ENCODE measurements around the gene ATE1.
A peak's percentile ranks its signal among the peaks of the same experiment; 100 is the strongest.
"Not testable (repeated sequence)": the region's sequence is repeated elsewhere in the genome, so short reads cannot be mapped to it uniquely, and the experiment has no call there.

Gene ATE1

DNA sequence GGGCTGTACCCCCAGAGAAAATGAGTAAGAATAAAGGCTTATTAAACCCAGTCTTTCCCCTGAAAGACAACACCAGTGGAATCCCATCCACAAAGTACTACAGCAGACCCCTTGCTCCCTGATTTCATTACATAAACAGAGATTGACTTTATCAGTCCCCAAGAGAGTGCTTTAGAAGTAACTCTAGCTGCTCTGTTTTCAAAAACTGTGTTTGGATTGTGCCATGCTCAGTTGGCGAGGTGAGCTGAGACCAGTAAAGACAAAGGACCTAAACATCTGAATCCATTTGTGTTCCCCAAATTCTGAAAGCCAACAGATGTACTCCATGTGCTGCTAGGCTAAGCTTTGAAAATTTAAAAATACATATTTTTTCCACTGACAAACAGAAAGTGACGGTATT, 127.0 kb downstream of the ATE1 start:
- no peak for DNase-seq (ENCODE audit: extremely low spot score, insufficient read length, low read depth)

DNA sequence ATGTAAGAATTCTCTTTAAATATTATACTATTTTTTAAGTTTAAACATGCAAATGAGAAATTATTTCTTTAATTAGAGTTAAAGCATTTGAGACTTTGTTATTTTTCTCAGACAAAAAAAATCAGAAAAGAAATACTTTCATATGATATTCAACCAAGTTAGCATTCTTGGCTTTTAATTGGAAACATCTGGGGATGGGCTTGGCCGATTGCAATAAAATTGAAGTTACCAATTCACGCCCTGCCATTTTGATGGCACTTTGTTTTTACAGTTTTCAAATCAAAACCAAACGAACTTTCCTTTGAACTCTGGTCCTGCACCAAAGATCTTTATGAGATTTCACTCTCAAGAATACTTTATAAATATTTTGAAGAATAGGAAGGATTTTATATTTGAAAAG, 127.7 kb downstream of the ATE1 start:
- no peak for DNase-seq (ENCODE audit: extremely low spot score, insufficient read length, low read depth)
- no peak for FAIRE-seq

More for the DNA sequence above, 127.0 kb downstream of the ATE1 start:
- FAIRE-seq, result no peak

DNA sequence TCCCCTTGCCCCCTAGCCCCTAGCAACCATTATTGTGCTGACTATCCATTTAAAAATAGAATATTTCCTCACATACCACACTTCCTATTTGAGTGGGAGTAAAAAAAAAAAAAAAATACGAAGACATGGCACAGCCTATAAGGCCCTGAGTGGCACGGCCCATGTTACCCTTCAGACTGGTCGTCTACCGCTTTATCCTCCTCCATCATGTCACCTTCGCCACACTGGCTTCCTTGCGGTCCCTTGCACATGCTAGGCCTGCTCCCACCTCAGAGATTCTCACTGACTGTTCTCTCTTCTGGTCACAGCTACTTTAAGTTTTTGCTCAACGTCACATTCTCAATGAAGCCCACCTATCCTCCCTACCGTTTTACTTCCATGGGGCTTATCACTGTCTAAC, 130.3 kb downstream of the ATE1 start:
- DNase-seq (ENCODE audit: extremely low spot score, insufficient read length, low read depth) (no peak), FAIRE-seq (no peak)

DNA sequence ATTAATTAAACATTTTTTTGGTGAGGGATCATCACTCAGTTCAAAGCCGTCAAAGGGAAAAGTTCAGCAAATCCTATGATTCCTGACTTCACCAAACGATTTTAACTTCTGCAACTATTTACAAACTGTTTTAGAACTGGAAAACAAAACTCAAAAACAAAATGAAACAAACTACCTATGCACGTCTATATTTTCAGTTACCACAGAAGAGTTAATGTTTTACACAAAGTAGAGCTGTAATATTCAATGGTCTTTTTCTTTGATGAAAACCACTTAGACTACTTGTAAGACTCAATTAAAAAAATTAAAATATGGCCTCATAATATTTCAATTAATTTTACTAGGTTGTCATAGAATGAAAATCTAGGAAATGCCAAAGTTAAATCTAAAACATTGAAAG, 131.5 kb downstream of the ATE1 start:
- FAIRE-seq, result peak; percentile 81
- DNase-seq (ENCODE audit: extremely low spot score, insufficient read length, low read depth), result peak; percentile 3

DNA sequence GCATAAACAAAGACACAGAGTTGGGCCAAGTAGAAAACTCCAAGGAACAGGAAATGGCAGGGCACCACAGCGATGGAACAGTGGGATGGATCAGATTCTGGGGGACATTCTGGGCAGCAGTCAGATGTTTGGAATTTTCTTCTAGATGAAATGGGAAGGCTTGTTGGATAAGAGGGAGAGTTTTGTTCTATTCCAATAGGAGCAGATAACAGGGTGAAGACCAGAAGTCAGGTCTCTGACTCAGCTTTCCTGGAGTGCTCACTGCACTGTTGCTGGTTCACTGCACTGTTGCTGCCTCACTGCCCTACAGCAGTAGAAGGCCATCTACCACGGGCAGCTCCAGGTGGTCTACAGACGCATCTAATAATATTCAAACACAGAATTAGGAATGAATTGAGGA, 135.6 kb downstream of the ATE1 start:
- DNase-seq (ENCODE audit: extremely low spot score, insufficient read length, low read depth) (no peak), FAIRE-seq (no peak)

DNA sequence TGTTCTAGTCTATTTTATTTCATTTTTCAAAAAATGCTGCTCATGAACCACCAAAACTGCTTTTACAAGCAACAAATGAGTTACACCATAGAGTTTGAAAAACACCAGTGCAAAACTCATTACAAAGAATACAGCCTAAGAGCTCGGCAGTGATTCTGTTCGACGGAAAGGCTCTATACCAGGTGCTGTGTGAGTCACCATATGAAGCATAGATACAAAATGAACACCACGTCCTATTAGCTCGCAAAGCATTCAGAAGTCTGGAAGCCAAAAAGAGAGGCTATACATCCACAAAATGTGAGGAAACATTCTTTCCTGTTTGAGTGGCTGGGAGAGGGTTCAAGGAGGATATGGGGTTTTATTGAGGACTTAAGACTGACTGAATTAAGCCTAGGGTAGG, 136.1 kb downstream of the ATE1 start:
- FAIRE-seq (no peak), DNase-seq (ENCODE audit: extremely low spot score, insufficient read length, low read depth) (no peak)

DNA sequence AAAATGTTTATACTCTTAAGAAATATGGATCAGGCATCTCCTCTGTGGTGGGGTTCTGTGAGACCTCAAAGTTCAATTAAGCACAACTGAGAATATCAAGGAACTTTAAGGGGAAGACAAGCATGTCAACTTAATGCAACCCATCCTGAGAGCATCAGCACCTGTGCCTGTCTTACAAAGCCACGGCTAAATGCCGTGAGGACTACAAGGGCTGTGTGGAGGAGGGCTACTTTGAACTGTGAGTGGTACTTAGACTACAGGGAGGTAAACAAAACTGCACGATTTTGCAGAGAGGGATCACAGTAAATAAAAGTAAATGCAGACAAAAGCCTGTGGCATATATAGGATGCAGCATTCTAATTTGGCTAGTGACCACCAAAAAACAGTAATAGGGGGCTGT, 139.1 kb downstream of the ATE1 start:
- FAIRE-seq (no peak), DNase-seq (ENCODE audit: extremely low spot score, insufficient read length, low read depth) (no peak)

DNA sequence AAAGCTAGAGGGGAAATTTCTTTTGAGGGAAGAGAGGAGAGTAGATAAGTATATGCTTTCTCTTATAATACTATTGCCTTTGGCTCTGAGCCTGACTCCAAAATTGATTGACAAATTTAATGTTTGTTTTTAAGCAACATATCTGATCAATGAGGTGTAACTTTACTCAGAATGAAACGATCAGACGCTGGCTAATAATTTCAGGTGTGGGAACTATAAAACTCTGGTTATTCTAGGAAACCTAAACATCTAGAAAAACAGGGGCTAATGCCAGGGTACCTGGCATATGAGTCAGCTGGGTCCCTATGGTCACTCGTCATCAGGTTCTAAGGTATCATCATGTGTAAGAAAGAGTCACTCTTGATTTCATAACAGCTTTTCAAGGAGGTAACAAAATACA, 139.7 kb downstream of the ATE1 start:
- DNase-seq (ENCODE audit: extremely low spot score, insufficient read length, low read depth) (no peak), FAIRE-seq (no peak)

DNA sequence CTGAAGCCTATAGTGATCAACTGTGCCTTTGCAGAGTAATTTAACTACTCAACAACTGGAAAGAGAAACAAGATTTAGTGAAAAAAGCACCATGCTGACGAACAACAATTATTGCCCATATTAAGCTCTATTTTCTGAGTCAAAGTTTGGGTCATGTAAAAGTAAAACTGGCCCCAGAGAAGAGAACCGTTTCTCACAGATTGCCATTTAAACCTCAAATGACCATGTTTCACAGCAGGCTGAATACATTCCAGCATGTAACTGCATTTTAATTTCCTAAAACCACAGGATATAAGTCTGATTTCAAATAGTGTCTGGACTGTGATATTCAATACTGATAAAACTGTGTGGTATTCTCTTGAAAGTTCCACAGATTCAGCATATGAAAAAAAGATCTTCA, 140.7 kb downstream of the ATE1 start:
- FAIRE-seq (no peak), DNase-seq (ENCODE audit: extremely low spot score, insufficient read length, low read depth) (no peak)

DNA sequence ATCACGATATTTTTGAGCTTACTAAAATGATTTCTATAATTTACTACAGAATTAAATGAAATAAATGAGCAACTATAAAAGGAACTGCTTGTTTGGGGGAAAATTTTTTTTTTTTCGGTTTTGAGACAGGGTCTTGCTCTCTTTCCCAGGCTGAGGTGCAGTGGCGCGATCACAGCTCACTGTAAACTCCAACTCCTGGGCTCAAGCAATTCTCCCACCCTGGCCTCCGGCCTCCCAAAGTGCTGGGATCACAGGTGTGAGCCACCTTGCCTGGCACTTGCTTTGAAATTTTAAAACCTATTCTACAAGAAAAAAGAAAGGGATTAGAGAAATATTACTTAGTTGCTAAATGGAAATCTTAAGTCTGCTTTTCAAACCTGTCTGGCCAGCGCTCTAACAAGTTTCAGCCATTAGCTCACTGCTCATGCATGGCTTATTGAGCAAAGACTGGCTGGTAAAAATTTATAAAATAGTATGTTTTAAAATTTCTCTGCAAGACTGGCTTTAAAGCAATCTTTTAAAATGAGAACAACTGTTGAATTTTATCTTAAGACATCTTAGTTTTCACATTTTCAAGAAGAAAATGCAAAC, 144.0 kb downstream of the ATE1 start:
- DNase-seq (ENCODE audit: extremely low spot score, insufficient read length, low read depth) (no peak), FAIRE-seq (no peak)

DNA sequence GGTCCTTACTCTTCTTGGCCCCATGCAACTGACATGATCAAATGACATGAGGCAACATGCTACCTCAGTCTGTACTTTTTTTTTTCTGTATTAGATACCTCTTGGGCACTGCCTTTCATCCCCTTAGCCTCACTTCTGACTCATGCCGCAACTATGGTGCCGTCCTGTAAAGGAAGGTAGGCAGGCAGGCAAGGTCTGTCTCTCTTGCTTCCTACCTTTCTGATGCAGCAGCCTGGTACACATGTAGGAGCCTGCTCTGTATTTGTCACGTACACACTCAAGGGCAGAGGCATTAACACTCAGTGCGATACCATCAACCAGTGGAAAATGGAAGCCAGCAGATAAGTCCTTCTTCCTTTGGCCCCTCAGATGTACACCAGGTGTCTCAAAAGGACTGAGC, 146.7 kb downstream of the ATE1 start:
- FAIRE-seq, result no peak
- no peak for DNase-seq (ENCODE audit: extremely low spot score, insufficient read length, low read depth)

DNA sequence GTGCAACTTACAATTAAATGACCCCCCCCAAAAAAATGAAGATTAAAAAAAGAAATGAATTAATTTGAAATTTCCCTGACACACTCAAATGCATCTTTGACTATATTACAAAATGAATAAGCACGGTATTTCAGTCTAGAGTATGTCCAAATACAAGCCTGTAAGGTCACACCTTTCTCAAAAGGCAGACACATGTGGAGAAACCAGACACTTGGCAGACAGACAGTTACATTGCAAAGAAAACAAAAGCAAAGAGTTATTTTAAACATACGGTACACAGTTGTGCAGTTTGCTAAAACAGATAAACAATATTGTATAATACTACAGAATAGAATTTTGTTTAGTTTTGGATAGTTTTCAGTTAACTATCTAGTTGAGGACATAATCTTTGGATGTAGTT, 153.0 kb downstream of the ATE1 start:
- no peak for DNase-seq (ENCODE audit: extremely low spot score, insufficient read length, low read depth)
- no peak for FAIRE-seq

DNA sequence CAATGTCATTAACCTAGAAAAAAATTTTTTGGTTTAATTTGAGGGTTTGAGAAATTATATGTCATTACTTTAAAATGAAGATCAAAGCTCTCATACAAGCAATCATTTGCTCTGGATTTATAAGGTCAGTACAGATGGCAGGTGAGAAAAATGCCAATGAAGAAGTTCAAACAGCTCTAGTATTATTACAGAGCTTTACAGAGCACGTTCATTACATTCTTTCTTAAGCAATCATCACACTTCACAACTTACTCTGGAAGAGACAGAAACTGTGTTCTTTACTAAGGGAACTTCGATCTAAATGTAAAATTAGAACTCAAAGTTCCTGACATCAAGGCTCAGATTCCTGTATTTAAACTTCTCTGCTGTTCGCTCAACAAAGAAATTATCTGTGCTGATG, 153.4 kb downstream of the ATE1 start:
- DNase-seq (ENCODE audit: extremely low spot score, insufficient read length, low read depth), result no peak
- no peak for FAIRE-seq

DNA sequence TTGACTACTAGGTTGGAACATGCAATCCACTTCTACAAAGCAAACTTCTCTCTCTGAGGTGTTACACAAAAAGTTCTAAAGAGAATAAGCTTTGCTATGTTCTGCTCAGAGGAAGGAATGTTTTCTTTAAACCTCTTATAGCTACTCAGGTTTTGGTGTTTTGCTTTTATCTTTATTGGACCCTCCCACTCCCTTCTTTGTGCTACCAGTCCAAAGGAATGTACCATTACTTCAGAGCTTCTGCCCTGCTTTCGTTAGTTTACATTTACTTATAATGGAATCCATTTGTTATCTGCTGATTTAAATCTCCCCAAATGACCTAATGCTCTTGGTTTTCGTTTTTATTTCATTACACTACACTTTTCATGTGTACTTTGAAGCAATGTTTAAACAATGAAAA, 154.9 kb downstream of the ATE1 start:
- DNase-seq (ENCODE audit: extremely low spot score, insufficient read length, low read depth) (no peak), FAIRE-seq (no peak)

DNA sequence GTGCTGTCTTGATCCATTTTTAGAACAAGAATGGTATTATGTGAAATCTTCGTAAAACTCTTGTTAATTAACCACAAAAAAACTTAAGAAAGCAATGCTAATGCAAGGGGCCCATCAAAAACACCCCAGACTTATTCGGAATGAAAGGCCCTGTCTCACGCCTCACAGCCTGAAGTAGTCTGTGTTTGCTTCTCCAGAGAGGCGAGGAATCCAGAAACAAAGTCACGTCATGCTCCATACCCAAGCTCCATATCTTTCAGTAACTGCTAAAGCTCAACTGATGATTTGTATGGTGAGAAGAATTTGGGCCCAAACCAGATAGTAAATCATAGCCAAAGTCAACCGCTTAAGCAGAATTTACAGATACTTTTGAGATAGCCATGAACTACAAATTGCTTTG, 155.4 kb downstream of the ATE1 start:
- FAIRE-seq, result no peak
- DNase-seq (ENCODE audit: extremely low spot score, insufficient read length, low read depth), result no peak

DNA sequence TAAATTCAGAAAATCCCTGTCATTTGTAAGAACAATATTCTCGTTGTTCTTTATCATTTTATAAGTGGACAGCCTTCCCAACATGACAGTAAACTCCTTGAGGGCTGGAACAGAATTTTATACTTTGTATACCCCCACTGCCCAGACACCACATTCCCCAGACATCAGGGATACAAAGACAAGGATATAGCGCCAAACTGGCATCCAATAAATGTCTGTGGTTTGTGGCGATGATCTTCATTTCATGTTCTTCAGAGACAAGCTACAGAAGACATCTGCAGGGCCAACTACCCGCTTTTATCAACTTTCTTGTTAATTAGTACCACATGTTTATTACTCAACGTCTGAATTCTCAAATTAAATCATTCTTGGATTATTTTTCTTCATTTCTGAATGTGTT, 155.9 kb downstream of the ATE1 start:
- FAIRE-seq (no peak), DNase-seq (ENCODE audit: extremely low spot score, insufficient read length, low read depth) (no peak)

DNA sequence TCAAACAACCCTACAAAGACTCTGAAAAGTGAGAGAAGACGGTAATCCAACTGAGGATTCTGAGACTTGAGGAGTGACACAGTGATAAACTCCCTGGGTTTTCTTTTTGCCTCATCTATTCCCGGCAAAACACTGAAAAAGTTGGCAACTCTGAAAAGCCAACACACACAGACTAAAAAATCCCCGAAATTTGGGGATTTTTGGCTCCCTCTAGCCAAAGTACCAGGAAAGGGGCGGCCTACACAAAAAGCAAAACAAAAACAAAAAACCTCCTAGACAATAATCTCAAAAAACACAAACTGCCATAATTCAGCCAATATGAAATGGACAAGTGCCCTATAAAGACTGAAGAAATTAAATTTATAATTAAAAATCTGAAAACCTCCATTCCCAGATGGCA, 161.4 kb downstream of the ATE1 start:
- no peak for FAIRE-seq
- no peak for DNase-seq (ENCODE audit: extremely low spot score, insufficient read length, low read depth)

DNA sequence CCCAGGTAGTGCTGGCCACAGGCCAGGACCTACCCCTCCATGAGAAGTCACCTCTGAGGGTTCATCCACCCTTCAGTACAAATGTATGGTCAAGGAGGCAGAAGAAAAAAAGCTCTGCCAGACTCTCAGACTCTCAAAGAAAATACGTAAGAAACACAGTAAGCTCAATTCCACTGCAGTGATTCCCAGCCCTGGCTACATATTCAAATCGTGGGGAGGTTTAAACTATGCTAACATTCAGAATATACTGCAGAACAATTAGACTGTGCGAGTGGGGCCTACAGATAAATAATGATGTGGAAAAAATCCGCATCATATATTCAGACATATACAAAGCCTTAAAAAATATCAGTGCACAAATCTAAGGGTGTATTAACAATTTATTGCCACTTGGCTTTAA, 162.6 kb downstream of the ATE1 start:
- DNase-seq (ENCODE audit: extremely low spot score, insufficient read length, low read depth) (no peak), FAIRE-seq (no peak)

DNA sequence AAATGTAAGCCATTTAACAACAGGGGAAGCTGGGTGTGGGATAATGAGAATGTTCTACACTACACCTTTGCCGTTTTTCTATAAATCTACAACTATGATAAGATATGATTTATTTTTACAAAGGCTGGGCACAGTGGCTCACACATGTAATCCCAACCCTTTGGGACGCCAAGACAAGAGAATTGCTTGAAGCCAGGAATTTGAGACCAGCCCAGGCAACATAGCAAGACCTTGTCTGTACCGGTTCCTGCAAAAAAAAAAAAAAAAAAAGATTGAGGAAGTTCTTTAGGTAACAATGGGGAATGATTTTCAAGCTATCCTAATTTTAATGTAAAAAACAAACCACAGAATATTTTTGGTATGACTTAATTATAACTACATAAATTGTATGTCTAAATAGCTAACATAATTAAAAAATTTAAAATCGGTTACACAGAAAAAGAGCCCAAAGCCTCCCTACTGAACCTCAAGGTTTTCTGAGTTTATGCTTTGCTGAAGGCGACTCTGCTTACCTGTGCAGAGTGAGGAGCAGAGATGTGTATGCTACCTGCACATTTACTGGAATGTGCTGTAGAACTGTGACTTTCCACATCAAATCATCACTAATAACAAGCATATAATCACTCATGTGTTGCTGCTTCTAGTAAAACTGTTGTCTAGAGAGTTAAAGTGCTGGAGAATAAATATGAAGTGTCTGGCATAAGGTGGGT, 163.4 kb downstream of the ATE1 start:
- no peak for DNase-seq (ENCODE audit: extremely low spot score, insufficient read length, low read depth)
- no peak for FAIRE-seq

DNA sequence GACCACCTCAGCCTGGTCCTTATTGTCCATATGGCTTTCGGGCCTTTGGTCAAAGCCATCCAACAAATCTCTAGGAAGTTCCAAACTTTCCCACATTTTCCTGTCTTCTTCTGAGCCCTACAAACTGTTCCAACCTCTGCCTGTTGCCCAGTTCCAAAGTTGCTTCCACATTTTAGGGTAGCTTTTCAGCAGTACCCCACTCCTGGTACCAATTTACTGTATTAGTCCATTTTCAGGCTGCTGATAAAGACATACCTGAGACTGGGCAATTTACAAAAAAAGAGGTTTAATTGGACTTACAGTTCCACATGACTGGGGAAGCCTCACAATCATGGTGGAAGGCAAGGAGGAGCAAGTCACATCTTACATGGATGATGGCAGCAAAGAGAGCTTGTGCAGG, 170.6 kb downstream of the ATE1 start:
- not testable (repeated sequence) for DNase-seq (ENCODE audit: extremely low spot score, insufficient read length, low read depth); FAIRE-seq

DNA sequence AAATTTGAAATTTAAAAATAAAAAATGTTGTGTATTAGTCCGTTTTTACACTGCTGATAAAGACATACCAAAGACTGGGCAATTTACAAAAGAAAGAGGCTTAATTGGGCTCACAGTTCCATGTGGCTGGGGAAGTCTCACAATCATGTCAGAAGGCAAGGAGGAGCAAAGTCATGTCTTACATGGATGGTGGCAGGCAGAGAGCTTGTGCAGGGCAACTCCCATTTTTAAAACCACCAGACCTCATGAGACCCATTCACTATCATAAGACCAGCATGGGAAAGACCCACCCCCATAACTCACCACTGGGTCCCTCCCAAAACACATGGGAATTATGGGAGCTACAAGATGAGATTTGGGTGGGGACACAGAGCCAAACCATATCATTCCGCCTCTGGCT, 172.3 kb downstream of the ATE1 start:
- DNase-seq (ENCODE audit: extremely low spot score, insufficient read length, low read depth); FAIRE-seq: not testable (repeated sequence)

DNA sequence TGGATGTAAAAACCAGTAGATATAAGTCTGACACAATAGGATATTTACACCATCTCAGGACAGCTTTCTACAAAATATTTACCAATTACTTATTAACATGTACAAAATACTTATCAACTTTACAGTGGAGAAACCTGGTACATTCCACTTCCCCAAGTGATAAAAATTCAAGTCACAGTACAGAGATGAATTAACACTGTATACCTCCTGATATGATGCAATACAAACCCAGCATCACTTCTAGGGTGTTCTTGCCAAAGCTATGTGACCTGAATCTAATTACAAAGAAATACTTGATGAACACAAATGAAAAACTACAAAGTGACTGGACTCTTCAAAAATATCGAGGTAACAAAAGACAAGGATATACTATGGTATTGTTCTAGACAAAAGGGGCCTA, 173.2 kb downstream of the ATE1 start:
- FAIRE-seq, result peak; percentile 31
- no peak for DNase-seq (ENCODE audit: extremely low spot score, insufficient read length, low read depth)
